NCI-H69 (cell line): ENCODE results near the gene FAM180A.
"Not testable (repeated sequence)": the region's sequence is repeated elsewhere in the genome, so short reads cannot be mapped to it uniquely, and the experiment has no call there.

Experiments used
- DNase-seq: peaks from one replicate; lab custom pipeline; 2025; lab: John Stamatoyannopoulos, UW

The FAM180A gene

GRCh38 chr7:135748770-135749169 is at the start of gene FAM180A:
Gene FAM180A, minus strand, starts transcription at chr7:135748813. Its CDS starts 233 bp downstream, at chr7:135748580.
- no peak for DNase-seq

- DNase-seq: peak; percentile 71
Observed at GRCh38 chr7:135798095-135798494, 49.5 kb upstream of the FAM180A start.

GRCh38 chr7:135795846-135796570 is 47.4 kb upstream of the FAM180A start:
- DNase-seq: no peak

DNA sequence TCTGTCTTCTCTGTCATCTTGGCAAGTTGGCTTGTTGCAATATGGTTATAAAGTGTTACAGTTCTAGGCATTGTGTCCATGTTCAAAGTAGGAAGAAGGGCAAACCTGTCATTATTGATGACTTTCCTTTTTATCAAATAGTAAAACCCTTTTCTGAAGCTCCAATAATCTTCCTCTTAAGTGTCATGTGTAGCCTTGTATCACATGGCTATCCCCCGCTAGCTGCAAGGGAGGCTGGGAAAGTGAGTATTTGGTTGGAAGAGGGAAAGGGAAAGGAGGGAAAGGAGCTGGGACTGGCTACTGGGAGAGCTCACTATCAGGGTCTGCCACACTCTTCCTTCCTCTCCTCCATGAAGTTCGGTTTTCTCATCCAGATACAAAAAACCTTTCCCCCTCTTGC is 45.2 kb upstream of the FAM180A start:
- no peak for DNase-seq

- DNase-seq: no peak
Observed at GRCh38 chr7:135792866-135793265, 44.3 kb upstream of the FAM180A start.

- no peak for DNase-seq
Observed at GRCh38 chr7:135792363-135792668, 43.7 kb upstream of the FAM180A start.

DNA sequence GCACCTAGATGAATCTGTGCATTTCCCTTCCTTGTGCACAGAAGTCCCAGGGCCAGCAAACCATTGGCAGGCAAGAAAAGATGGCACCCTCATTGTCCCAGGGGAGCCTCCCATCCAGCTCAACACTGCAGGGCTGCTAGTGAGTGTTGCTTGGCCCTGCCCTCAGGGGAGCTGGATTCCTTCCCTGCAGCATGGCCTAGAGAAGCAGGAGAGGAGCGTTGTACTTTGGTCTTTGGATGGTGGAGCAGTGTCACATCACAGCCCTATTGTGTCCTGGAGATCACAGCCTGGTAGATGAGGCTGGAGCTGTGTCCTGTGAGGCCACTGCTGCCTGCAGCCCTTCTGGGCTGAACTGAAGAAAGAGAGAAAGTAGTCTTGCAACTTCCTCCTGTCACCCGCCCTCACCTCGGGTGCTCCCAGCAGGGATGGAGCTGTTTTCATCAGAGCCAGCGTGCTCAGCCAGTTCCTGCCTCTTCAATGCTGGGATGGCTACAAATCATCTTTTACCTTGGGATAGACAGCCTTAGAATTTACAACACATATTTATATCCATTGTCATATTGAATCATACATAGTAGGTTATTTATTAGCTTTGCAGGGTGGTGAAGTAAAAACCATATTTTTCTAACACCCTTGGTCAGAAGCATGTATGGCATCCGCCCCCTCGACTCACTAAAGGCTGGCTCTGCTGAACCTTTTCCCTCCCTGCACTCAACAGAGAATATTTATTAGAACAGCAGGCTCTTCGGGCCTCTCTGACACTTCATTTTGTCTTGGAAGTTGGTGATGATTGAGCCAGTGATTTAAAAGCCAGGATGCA is 43.1 kb upstream of the FAM180A start:
- no peak for DNase-seq

- DNase-seq: no peak
Observed at GRCh38 chr7:135790371-135790977, 41.9 kb upstream of the FAM180A start.

DNA sequence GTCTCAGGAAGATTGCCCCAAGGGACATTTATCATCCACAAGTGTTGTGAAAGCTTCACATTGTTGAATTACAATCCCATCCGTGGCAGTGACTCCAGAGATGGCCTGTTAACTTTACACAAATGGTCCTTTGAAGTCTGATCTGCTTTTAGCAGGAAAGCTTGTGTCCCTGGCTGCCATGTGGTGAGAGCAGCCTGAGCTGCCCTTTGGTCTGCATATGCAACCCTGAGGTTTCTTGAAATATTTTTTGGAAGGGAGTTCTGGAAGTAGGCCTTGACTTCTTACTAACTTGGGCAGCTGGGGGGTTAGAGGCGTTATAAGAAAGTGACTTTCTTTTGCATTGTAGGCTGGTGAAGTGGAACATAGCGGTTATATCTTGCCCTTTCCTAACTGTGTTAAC is 41.3 kb upstream of the FAM180A start:
- no peak for DNase-seq

GRCh38 chr7:135789431-135789830 is 40.8 kb upstream of the FAM180A start:
- no peak for DNase-seq

DNA sequence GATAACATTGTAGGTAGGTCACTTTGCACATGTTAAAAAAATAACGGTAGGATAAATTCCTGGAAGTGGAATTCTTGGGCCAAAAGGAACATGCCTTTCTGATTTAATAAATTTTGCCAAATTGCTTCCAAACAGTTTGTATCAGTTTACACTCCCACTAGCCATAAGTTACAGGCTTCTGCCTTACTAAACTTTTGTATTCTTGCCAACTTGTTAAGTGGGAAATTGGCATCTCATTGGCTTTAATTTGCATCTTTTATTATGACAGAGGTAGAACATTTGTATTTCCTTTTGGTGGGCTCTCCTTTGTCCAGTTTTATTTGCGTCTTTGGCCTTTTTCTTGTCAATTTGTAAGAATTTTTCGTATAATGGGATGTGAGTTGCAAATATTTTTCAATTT is 38.3 kb upstream of the FAM180A start:
- no peak for DNase-seq

DNA sequence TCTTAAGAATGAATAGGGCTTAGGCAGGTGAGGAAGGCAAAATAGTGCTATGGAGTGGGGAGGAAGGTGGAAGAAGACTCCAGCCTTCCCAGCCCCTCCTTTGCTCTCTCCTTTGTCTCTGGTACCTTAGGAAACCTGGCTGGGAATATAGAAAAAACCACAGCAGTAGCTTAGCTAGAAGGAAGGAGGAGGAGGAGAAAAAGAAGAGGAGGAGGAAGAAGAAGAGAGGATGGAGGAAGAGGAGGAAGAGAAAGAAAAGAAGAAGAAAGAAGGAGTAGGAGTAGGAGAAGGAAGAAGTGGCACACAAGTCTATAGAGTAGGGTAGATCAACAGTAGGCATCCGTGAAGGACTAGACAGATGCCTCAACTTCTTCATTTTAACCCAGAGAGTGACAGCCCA is 36.5 kb upstream of the FAM180A start:
- no peak for DNase-seq

DNA sequence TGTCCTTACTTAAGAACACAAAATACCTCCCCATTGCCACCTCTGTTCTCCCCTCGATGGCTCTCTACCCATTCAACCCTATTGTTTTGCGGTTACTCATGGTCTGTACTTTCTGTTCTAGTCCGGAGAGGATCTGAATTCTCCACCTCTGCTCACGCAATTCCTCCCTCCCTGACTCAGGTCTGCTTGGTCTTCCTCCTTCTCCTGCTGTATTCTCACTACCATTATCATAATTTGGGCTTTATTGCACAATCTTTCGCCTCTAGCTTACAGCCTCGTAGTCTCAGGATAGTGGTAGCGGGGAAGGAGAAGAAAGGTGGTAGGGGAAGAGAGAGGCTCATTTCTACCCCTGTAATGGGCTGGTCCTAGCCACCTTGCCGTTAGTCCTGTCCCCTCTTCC is 35.4 kb upstream of the FAM180A start:
- DNase-seq: no peak

GRCh38 chr7:135782801-135783200 is 34.2 kb upstream of the FAM180A start:
- peak; percentile 26 for DNase-seq

DNA sequence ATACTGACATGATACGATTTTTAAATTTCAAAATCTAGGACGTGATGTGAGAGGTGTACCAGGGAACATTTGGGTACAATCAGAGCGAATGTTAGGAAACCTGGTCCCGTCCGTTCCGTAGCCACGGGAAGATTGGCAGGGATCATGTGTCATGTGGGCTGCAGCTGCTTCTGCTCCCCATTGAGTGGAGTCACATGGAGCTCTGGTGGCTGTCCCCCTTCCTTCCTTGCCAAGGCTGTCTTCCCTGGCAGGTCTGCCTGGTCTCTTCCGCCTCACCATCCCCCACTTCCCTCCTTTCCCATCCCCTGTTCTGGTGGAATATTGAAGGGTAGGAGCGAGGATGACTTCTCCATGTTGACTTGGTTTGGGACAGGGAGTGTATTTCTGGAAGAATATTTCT is 33.8 kb upstream of the FAM180A start:
- DNase-seq: peak; percentile 10

DNA sequence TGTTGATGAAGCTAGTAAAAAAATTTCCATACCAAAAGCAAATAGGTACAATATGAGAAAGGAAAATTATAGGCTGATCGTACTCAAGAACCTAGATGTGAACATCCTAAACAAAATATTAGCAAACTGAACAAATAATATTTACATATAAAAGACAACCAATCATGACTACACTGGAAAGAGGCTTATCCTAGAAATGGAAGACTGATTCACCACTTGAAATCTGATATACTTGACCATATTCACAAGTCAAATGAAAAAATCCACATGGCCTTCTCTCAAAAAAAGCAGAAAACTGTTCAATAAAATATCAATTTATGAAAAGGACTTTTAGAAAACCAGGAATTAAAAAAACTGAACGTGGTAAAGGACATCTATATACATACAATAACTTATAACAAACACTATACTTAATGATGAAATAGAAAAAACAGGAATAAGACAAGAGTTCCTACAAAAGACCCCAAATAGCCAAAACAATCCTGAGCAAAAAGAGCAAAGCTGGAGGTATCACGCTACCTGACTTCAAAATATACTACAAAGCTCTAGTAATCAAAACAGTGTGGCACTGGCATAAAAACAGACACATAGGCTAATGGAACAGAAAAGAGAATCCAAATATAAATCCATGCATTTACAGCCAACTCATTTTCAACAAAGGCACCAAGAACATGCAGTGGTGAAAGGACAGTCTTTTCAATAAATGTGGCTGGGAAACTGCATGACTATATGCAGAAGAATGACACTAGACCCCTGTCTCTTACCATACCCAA is 29.2 kb upstream of the FAM180A start:
- no peak for DNase-seq

DNA sequence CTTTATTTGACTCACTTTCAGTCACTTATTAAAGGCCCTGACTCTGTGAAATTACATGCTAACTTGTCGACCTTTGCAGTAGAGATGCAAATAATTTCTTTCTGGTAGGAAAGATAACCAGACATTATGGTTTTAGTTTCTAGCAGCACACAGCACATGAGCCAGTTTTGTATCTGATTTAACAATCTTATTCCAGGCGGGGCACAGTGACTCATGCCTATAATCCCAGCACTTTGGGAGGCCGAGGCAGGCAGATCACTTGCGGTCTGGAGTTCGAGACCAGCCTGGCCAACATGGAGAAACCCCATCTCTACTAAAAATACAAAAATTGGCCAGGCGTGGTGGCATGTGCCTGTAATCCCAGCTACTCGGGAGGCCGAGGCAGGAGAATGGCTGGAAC is 27.3 kb upstream of the FAM180A start:
- DNase-seq: not testable (repeated sequence)

DNA sequence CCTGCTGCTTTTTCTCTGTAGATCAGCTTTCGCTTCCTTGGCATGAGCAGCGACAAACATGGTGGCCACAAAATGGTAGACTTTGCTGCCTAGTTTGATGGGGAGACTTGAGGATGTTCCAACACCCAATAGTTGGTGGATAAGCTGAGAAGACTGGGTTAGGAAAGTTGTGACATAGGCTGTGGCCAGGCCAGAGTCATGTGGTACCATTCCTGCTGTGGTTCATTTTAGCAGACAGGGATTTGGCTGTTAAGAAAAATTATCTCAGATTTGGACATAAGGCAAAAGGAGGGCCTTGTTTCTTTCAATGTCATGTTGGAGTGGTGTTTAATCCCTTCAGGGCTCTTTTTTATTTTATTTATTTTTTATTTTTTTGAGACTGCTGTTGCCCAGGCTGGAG is 26.6 kb upstream of the FAM180A start:
- DNase-seq: no peak

GRCh38 chr7:135774284-135774683 is 25.7 kb upstream of the FAM180A start:
- DNase-seq: peak; percentile 94

GRCh38 chr7:135773464-135773863 is 24.9 kb upstream of the FAM180A start:
- DNase-seq: peak; percentile 99

DNA sequence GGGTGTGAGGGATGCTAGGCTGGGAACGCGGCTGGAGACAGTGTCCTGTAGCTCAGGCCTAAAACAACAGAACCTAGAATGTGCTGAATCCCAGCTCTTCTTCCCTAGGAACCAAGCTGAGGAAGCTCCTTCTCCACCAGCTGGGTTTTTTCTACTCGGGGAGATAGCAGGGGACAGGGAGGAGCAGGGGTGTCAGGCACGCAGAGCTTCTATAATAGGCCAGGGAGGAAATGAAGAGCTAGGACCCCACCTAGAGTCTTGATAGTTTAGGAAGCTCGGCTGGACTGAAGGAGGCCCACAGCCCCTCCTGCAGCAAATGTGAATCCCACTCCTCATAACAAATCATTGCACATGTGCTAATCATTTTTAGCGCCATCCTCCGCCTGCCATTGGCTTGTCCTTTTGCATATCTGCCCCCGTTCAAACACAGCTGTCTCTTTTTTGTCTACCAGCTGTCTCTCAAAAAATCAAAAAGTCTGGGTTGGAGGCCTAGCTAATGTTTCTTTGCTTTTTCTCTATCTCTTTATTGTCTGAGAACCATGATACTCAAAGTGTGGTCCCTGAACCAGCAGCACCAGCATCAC is 24.1 kb upstream of the FAM180A start:
- peak; percentile 83 for DNase-seq
